ENCODE data around the gene RS1.

- TF ChIP-seq EP300 (IDR thresholded peaks at IDR 0.05) (no peak), POLR2A (IDR thresholded peaks at IDR 0.05) (no peak), CTCF (IDR thresholded peaks at IDR 0.05) (no peak)
Measured at GRCh38 chrX:18652636-18653035, 19.3 kb downstream of the RS1 start.

Data from ovary (tissue), 3 donors.